Transverse colon (tissue), 4 donors: ENCODE results near the gene MS4A10.

ENCODE experiments used
- CTCF ChIP-seq, 5 experiments: fragments of 200-600 bp in 3 of 5; fragments of 450-650 bp in 2 of 5; sonication (generic) in 3 of 5; IDR thresholded peaks; 1 replicate in 2 of 5; 2 replicates in 3 of 5; pipeline ENCODE4 v1.5.1; 2016 to 2017; ENCODE audit warnings: antibody characterized with exemption in 5 of 5, inconsistent platforms in 3 of 5, mild to moderate bottlenecking in 2 of 5, moderate library complexity in 1 of 5
- POLR2AphosphoS5 ChIP-seq, 3 donors: sonication (generic); formaldehyde crosslinking; IDR thresholded peaks; one replicate each; pipeline ENCODE4 v1.6.1; 2016; ENCODE audit warnings: antibody characterized with exemption in 3 of 3

GRCh38 chr11:60809249-60809648 lies 24.1 kb downstream of the MS4A10 start:
- TF ChIP-seq CTCF (IDR thresholded peaks at IDR 0.05) (no peak), POLR2AphosphoS5 (IDR thresholded peaks at IDR 0.05) (no peak)
